Endodermal cell (in vitro differentiated cells): ENCODE data around the gene AKAP3. TPM values are rescaled to one million over a fixed set of nuclear protein-coding genes. Genes with fewer than 3 reads are reported as not detected.

Source experiments
- DNase-seq: peaks from one replicate; pipeline ENCODE4 v3.0.0-alpha.2; 2017
- H3K27ac ChIP-seq: 2 replicates; pipeline ENCODE4 v1.5.1; 2013; ENCODE audit warnings: mild to moderate bottlenecking, low read depth, low read length, moderate library complexity
- H3K27me3 ChIP-seq: 2 replicates; pipeline ENCODE4 v1.6.1; 2013; ENCODE audit warnings: mild to moderate bottlenecking, low read length, moderate library complexity; ENCODE audit not compliant: insufficient read depth, control insufficient read depth, poor library complexity, severe bottlenecking
- H3K36me3 ChIP-seq: 2 replicates; pipeline ENCODE4 v1.7.0; 2013; ENCODE audit warnings: mild to moderate bottlenecking, low read length, moderate library complexity; ENCODE audit not compliant: control insufficient read depth, insufficient read depth
- H3K4me1 ChIP-seq: one replicate; pipeline ENCODE4 v1.7.0; 2013; ENCODE audit warnings: low read length; ENCODE audit not compliant: control insufficient read depth, insufficient read depth
- H3K4me3 ChIP-seq: 2 replicates; pipeline ENCODE4 v1.5.1; 2013; ENCODE audit warnings: mild to moderate bottlenecking, low read length, moderate library complexity
- H3K9ac ChIP-seq: 2 replicates; pipeline ENCODE4 v1.6.1; 2013; ENCODE audit warnings: mild to moderate bottlenecking, low read length, moderate library complexity; ENCODE audit not compliant: poor library complexity, severe bottlenecking; ENCODE audit errors: extremely low read depth
- H3K9me3 ChIP-seq: 2 replicates; pipeline ENCODE4 v1.6.1; 2013; ENCODE audit warnings: mild to moderate bottlenecking, low read length, moderate library complexity; ENCODE audit not compliant: control insufficient read depth
- H3K27ac Mint-ChIP-seq: 2 replicates; pipeline ENCODE4 v1.8.0; 2020; ENCODE audit warnings: mixed read lengths
- H3K27me3 Mint-ChIP-seq: 2 replicates; pipeline ENCODE4 v1.8.0; 2021; ENCODE audit warnings: mild to moderate bottlenecking, mixed read lengths; ENCODE audit not compliant: insufficient read depth
- H3K36me3 Mint-ChIP-seq: 2 replicates; pipeline ENCODE4 v1.8.0; 2020; ENCODE audit warnings: low read depth, mixed read lengths
- H3K4me1 Mint-ChIP-seq: 2 replicates; pipeline ENCODE4 v1.8.0; 2020; ENCODE audit warnings: mixed read lengths
- H3K4me3 Mint-ChIP-seq: 2 replicates; pipeline ENCODE4 v1.8.0; 2020; ENCODE audit warnings: mild to moderate bottlenecking, moderate library complexity, mixed read lengths
- H3K9me3 Mint-ChIP-seq: 2 replicates; pipeline ENCODE4 v1.8.0; 2020; ENCODE audit warnings: mild to moderate bottlenecking, mixed read lengths
- WGBS, 2 experiments: methylation state at CpG; one replicate each; pipeline versions ENCODE4 v1.1.5 to v1.1.7; 2013; ENCODE audit warnings: missing lambda C conversion rate in 2 of 2, mixed read lengths in 1 of 2; ENCODE audit not compliant: insufficient coverage in 1 of 2, insufficient read length in 1 of 2; 5-methylcytosine and 5-hydroxymethylcytosine counted together
- total RNA-seq, 2 donors: library from RNA; stranded (reverse); fragmentation: NEBNext Ultra II Directional in 1 of 2; extraction: Animal tissue kit (Norgen Biotek cat#: 25700) in 1 of 2; gene quantifications; 2 replicates in 1 of 2; 3 replicates in 1 of 2; pipeline ENCODE4 v1.2.1, GENCODE V29; 2021
- TF ChIP-seq, protein P1 (sequence below): fragments of 200-600 bp; sonication (generic); conservative IDR thresholded peaks from 2 replicates; pipeline ENCODE4 v1.5.0; 2021; ENCODE audit warnings: antibody characterized with exemption, mild to moderate bottlenecking

The AKAP3 gene
- total RNA-seq, 2 donors from 2014 or later = 0.69 to 3.4 TPM

DNA sequence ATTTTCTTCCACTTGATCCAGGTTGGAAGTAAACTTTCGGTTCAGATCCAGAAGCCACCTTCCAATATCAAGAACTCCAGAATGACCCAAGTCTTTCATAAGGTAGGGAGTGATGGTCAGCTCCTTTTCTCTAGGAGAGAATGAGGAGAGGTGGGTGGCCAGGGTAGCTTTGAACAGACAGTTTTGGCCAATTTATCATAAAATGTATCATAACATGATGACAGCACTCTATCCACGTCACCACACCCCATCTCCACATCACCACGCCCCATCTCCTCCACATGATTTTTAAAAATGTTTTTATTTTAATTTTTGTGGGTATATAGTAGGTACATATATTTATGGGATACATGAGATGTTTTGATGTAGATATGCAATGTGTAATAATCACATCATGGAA is 59.9 kb downstream of the AKAP3 start:
- no peaks in the 10 kb centered on the region for H3K27me3 ChIP-seq
- no peaks in the 10 kb centered on the region for H3K9me3 ChIP-seq
- DNase-seq = no peak
- Mint-ChIP-seq H3K36me3 (no peaks in the 10 kb centered on the region), H3K27ac (no peak overlapping the region), H3K4me3 (no peak overlapping the region), H3K9me3 (peaks cover 4% of the 10 kb centered on the region), H3K4me1 (peaks cover 8% of the 10 kb centered on the region), H3K27me3 (no peaks in the 10 kb centered on the region)
- H3K27ac ChIP-seq = no peak overlapping the region
- no peaks in the 10 kb centered on the region for H3K36me3 ChIP-seq
- no peak overlapping the region for H3K9ac ChIP-seq
- no peak overlapping the region for H3K4me3 ChIP-seq
- TF ChIP-seq, protein P1, sequence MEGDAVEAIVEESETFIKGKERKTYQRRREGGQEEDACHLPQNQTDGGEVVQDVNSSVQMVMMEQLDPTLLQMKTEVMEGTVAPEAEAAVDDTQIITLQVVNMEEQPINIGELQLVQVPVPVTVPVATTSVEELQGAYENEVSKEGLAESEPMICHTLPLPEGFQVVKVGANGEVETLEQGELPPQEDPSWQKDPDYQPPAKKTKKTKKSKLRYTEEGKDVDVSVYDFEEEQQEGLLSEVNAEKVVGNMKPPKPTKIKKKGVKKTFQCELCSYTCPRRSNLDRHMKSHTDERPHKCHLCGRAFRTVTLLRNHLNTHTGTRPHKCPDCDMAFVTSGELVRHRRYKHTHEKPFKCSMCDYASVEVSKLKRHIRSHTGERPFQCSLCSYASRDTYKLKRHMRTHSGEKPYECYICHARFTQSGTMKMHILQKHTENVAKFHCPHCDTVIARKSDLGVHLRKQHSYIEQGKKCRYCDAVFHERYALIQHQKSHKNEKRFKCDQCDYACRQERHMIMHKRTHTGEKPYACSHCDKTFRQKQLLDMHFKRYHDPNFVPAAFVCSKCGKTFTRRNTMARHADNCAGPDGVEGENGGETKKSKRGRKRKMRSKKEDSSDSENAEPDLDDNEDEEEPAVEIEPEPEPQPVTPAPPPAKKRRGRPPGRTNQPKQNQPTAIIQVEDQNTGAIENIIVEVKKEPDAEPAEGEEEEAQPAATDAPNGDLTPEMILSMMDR = no peak
- H3K4me1 ChIP-seq = no peaks in the 10 kb centered on the region
- 100% methylated on average over 1 to 2 of the region's 3 CpGs for WGBS, 2 experiments

DNA sequence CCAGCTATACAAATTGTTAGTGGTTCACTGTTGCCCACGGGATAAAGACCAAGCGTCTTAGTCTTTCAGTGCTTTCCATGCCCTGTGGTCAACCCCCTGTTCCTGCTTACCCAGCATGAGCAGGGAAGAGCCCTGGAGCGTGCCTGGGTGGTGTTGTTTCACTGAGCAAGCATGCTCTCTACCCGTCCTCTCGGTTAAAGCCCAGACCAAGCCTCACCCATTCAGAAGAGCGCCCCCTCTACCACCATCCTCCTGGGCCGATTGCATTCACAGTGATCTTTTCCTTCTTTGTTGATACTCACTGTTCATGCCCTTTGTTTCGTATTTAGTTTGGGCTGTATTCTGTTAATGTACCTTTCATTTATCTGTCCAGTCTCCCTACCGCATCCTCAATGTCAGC is 61.7 kb downstream of the AKAP3 start:
- DNase-seq = peak; percentile 87
- no peaks in the 10 kb centered on the region for H3K4me1 ChIP-seq
- Mint-ChIP-seq H3K4me3 (no peak overlapping the region), H3K9me3 (peaks cover 4% of the 10 kb centered on the region), H3K27me3 (no peaks in the 10 kb centered on the region), H3K27ac (no peak overlapping the region), H3K36me3 (no peaks in the 10 kb centered on the region), H3K4me1 (peaks cover 8% of the 10 kb centered on the region)
- TF ChIP-seq, protein P1 = peak; percentile 75
- H3K27me3 ChIP-seq = no peaks in the 10 kb centered on the region
- H3K9me3 ChIP-seq = no peaks in the 10 kb centered on the region
- H3K4me3 ChIP-seq = no peak overlapping the region
- H3K27ac ChIP-seq = no peak overlapping the region
- H3K9ac ChIP-seq = no peak overlapping the region
- WGBS, 2 experiments = 63 to 73% methylated on average over 4 to 9 of the region's 9 CpGs
- H3K36me3 ChIP-seq = no peaks in the 10 kb centered on the region

GRCh38 chr12:4586500-4586899 is 62.4 kb downstream of the AKAP3 start:
- Mint-ChIP-seq H3K27ac (no peak overlapping the region), H3K9me3 (peaks cover 4% of the 10 kb centered on the region)
- 94 to 95% methylated on average over 3 to 5 of the region's 5 CpGs for WGBS, 2 experiments

More at GRCh38 chr12:4586500-4586899, 62.4 kb downstream of the AKAP3 start:
- no peaks in the 10 kb centered on the region for H3K9me3 ChIP-seq
- TF ChIP-seq, protein P1 = no peak
- no peak for DNase-seq
- H3K36me3 Mint-ChIP-seq = no peaks in the 10 kb centered on the region
- no peak overlapping the region for H3K4me3 ChIP-seq
- no peaks in the 10 kb centered on the region for H3K36me3 ChIP-seq
- no peaks in the 10 kb centered on the region for H3K4me1 ChIP-seq
- H3K4me1 Mint-ChIP-seq = peaks cover 8% of the 10 kb centered on the region
- H3K4me3 Mint-ChIP-seq = no peak overlapping the region
- no peak overlapping the region for H3K27ac ChIP-seq
- no peaks in the 10 kb centered on the region for H3K27me3 Mint-ChIP-seq
- no peak overlapping the region for H3K9ac ChIP-seq
- H3K27me3 ChIP-seq = no peaks in the 10 kb centered on the region
